Globus pallidus (tissue), 1 donor: ENCODE results near the gene MAML2.
"Not testable (repeated sequence)": the region's sequence is repeated elsewhere in the genome, so short reads cannot be mapped to it uniquely, and the experiment has no call there.

Experiments
- DNase-seq: peaks from one replicate; pipeline ENCODE4 v3.0.0-alpha.2; 2015; ENCODE audit warnings: low spot score

The MAML2 gene

GRCh38 chr11:96271352-96271751 lies 71.6 kb downstream of the MAML2 start:
- not testable (repeated sequence) for DNase-seq

- not testable (repeated sequence) for DNase-seq
Measured at GRCh38 chr11:96268527-96268926, 74.5 kb downstream of the MAML2 start.

DNA sequence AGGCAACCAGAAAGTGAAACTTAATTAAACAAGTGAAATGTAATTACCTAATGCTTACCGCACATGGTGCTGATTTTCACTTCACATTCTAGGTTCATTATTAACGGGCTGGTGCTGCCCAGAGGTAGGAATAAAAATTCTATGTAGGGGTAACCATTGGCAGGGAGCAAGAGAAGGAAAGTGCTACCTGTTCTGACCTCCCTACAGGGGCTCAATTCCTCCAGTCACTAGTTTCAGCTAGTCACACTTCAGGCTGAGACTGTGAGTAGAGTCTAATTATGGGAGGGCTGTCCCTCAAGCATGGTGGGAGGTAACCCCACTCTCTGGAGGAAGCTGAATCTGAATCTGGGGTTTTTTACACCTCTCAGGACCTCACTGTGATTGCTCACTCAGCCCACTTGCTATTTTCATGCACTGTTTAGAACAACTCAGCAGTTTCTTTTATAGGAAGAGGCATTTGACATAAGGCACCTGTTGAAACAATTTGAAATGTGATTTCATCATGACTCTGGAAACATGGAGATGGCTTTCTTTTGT lies 75.4 kb downstream of the MAML2 start:
- DNase-seq = no peak

- DNase-seq = peak; percentile 37
Measured at GRCh38 chr11:96267001-96267495, 75.9 kb downstream of the MAML2 start.

GRCh38 chr11:96265972-96266371 lies 77.0 kb downstream of the MAML2 start:
- DNase-seq = no peak

- DNase-seq = no peak
Measured at GRCh38 chr11:96265220-96265737, 77.7 kb downstream of the MAML2 start.

DNA sequence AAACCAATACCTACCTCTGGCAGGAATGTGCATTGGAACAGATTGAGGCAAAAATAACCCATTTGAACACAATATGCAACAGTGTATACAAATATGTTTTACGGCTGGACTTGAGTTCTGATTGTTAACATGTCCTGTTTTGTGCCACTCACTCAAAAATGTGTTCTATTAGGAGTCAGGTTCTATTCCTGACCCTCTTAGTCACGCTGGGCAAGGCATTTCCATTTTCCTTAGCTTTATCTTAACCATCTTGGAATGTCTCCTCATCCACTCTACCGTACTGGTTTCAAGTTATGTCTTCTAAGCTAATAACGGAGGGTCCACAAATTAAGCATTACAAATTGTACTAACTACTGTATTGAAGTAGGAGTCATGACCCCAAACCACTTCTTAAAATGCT lies 78.6 kb downstream of the MAML2 start:
- DNase-seq = no peak

DNA sequence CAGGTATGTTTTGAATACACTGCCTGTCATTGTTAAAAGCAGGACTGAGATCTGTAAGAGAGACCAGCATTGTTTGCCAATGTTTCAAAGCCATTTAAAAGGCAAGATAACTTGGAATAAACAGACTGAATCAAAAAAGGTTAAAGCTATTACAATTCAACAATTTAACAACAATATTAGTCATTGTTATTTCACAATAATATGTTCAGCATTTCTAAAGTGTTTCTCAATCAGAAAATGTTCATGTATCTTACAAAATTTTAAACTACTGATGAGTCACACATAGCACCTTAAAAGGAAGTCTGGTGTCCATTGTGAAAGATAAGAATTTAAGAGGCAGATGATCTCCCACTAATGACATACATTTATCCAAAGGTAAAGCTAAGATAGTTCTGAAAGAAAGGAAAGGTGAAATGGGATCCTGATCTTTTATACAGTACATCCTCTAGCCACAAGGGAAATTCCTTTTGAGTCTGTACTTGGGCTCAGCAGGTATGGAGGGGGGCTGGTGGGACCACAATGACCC lies 79.7 kb downstream of the MAML2 start:
- no peak for DNase-seq

- no peak for DNase-seq
Measured at GRCh38 chr11:96260532-96260931, 82.5 kb downstream of the MAML2 start.

- DNase-seq = no peak
Measured at GRCh38 chr11:96260067-96260511, 82.9 kb downstream of the MAML2 start.

GRCh38 chr11:96259134-96259830 lies 83.7 kb downstream of the MAML2 start:
- DNase-seq = no peak

GRCh38 chr11:96257972-96258934 lies 84.7 kb downstream of the MAML2 start:
- no peak for DNase-seq

DNA sequence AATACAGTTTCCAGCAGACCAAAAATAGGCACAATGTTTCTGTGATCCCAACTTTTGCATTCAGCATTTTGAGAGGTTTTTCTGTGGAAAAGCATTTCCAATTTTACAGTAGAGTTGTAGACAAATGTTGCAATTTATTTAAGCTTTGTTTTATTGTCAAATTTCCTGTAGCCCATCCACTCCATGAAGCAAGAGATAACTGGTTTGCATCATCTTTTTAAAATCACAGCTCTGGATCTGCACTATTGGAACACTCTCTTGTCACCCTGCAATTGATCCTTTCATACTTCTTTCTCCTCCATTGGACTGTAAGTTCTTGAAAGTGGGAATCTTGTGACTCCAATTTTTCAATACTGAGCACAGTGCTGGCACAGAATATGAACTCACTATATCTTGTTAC lies 86.0 kb downstream of the MAML2 start:
- no peak for DNase-seq

DNA sequence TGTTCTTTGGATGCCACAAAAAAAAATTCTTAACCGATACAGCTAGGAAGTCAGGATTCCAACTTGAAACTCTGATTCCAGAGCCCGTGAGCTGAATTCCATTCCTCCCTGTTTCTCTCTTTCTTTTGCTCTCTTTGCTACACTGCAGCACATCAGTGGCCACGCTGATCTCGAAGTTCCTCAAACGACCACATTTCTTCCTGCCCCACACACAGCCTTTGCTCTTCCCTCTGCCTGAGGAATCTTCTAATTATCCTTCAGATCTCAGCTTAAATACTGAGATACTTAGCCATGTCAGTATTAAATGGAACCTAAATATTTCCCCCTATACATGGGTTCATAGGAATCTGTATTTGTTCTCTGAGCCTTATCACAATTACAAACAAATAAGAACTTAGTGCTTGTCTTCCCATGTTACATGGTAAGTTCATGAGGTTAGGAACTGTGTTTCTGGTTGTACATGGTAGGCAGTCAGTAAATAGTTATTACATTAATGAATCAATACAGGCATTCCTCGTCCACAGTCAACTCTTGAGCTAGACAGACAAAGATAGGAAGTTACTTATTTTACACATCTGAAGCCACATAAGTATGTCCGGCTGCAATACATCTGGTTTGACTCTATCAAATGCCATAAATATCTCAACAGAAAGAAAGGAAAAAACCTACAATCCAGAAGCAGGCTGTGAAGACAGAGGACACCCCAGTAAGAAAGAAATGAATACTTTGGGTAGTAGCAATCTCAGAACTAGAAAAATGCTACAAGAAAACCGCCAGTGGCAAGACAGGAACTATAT lies 86.6 kb downstream of the MAML2 start:
- DNase-seq = no peak

- no peak for DNase-seq
Measured at GRCh38 chr11:96254854-96255253, 88.1 kb downstream of the MAML2 start.

DNA sequence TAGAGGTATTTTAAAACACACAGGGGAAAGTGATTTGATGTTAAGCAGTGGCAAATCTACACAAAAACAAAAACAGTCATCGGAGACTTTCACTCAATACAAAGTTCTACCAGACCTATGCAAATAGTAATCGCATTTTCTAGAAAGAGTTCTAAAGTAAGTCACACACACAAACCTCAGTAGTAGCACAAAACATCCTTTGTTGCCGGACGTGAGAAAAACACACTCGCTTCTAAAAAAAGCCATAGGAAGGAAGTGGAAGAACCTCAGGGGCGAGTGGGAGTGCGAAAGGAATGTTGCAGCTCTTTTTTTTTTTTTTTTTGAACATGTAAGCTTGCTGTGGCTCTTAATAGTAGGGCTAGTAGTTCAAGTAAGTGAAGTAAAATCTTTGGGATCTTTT lies 88.9 kb downstream of the MAML2 start:
- peak; percentile 52 for DNase-seq

DNA sequence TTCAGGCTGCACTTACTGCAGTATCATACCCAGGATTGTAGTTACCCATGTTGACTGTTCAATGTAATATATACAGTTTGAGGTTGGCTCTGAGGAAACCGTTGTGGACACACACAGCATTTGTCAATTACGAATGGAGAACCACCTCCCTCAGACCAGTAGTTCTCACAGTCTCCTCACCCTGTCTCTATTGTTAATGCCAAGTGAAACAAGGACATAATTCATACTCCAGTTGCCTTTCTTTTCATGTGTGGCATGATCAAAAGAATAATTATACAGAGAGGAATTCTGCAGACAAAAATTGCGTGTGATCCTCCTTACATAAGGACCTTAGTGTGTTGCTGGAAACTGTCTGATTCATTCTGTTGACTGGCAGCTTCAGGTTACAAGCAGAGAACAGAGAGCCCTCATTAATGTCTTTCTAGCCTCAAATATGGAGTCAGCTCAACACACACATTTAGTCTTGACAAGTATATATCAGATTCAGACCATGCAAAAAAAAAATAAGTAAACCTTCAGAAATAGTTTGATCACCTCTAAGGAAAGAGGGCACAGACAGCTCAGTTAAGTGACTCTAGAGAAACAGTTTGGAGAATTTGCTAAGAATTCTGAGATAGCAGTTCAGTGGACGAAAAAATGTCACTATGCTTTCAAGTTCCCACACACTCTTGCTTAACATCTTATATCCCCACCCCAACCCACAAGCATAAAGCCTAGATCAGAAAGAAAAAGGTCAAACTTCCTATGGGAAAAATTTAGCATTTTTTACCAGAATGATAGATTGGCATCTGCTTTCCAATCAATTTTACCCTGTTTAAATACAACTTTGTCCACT lies 96.1 kb downstream of the MAML2 start:
- DNase-seq = peak; percentile 41

DNA sequence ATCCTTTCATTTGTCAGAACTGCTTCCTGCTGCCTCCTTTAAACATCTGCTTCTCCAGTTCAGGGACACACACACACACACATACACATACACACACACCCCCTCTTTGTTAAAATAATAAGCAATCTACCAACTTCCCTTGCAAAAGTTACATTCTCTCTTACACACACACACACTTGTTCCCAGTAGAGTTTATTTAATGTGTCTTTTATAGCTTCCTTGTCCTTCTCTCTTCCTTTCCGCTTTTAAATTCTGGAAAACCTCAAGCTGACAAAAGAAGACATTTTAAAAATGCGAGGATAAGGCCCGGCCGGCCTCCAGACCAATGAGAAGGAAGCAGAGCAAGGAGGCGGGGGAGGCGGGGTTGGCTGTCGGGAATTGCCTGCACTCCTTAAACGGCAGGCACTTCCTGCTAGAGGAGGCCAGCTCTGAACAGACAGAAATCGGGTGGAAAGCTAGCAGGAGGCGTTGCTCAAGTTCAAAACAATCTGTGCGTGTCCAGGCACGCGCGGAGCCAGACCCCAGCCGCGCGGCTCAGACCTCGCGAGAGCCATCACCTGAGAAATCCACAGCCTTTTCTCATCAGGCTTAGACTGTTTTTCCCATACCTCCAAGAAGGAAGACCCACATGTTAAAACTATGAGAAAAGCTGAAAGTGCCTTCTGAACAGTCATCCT lies 99.9 kb downstream of the MAML2 start:
- DNase-seq = peak; percentile 83

DNA sequence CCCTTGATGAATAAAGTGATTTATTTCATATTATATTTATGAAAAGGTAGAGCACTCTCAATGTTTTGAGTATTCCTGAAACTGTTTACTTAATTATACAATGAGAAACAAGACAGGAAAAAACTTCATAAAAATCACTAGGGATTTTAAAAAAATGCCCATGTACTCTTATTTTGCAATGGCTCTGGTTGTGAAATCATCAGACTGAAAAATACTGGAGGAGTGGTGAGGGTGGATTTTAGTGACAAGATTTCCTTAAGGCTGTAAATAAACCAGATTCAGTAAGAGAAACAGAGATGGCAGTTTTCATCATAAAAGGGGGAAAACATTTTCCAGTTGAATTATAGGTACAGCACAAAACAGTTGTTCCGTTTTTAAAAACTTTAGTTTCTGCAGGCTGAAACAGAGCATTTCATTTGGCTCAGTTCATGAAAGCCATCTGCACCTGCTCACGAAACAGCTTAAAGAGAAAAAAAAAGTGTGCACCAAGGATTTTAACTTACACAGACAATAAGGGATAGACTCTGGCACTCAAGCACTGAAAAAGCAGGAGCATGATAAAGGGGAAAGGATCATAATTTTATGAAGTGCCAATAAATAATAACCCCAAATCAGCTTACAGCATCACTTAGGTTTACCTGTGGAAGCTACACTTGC lies 100.7 kb downstream of the MAML2 start:
- no peak for DNase-seq
